ENCODE data around the gene DRP2. TPM values are rescaled to one million over a fixed set of nuclear protein-coding genes. Genes with fewer than 3 reads are reported as not detected.
"Not testable (repeated sequence)": the region's sequence is repeated elsewhere in the genome, so short reads cannot be mapped to it uniquely, and the experiment has no call there.

Gene DRP2
- polyA plus RNA-seq, 1 donor from 2014 or later: not detected

DNA sequence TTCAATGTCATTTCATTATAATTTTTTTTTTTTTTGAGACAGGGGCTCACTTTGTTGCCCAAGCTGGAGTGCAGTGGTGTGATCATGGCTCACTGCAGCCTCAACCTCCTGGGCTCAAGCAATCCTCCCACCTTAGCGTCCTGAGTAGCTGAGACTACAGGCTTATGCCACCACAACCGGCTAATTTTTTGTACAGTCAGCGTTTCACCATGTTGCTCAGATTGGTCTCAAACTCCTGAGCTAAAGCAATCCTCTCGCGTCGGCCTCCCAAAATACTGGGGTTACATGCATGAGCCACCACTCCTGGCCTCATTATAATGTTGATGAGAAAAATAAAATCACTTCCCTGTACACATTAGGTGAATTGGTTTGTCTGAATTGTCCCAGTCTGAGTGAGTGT lies 54.6 kb downstream of the DRP2 start:
- Mint-ChIP-seq H3K9me3 (peaks cover 0 to 2% (median 0%) of the 10 kb centered on the region in 3 donors), H3K36me3 (no peaks in the 10 kb centered on the region), H3K4me1 (no peaks in the 10 kb centered on the region), H3K27ac (no peak overlapping the region), H3K4me3 (no peak overlapping the region), H3K27me3 (peaks cover 1% of the 10 kb centered on the region)

DNA sequence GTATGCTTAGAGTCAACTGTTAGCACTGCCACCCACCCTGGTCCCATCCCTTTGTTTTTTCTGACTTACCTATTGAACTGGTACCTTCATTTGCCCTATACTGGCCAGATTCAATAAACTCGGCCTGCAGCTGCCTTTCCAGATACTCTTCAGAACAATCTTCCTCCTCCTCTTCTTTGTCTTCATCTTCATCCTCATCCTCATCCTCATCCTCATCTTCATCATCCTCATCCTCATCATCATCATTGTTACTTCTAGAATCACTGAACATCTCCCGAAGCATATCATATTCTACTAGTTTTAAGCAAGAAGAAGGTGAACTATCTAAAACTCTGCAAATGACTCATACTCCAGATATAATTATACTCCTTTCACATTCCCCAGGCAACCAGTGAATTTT lies 56.7 kb downstream of the DRP2 start:
- Mint-ChIP-seq H3K9me3 (no peaks in the 10 kb centered on the region), H3K36me3 (no peaks in the 10 kb centered on the region), H3K27ac (no peak overlapping the region), H3K27me3 (peaks cover 1% of the 10 kb centered on the region), H3K4me1 (no peaks in the 10 kb centered on the region), H3K4me3 (no peak overlapping the region)

DNA sequence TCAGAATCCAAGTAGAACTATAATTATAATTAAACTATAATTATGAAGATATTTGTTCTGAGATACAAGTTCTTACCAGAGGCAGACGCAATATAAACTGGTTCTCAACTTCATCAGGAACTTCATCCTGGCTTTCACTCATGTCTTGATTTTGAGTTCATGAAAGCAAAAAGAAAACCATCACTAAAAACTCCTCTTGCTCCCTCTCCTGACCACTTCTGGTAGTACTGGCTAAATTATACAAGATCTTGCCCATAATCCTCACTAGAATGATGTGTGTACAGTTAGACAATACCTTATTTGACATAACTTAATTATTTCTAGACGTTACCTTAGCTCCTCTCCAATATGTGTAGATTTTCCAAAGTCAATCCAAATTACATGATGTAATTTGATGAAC lies 67.8 kb downstream of the DRP2 start:
- Mint-ChIP-seq H3K4me1 (no peaks in the 10 kb centered on the region), H3K36me3 (no peaks in the 10 kb centered on the region), H3K27ac (no peak overlapping the region), H3K4me3 (no peak overlapping the region), H3K27me3 (no peaks in the 10 kb centered on the region), H3K9me3 (no peaks in the 10 kb centered on the region)

DNA sequence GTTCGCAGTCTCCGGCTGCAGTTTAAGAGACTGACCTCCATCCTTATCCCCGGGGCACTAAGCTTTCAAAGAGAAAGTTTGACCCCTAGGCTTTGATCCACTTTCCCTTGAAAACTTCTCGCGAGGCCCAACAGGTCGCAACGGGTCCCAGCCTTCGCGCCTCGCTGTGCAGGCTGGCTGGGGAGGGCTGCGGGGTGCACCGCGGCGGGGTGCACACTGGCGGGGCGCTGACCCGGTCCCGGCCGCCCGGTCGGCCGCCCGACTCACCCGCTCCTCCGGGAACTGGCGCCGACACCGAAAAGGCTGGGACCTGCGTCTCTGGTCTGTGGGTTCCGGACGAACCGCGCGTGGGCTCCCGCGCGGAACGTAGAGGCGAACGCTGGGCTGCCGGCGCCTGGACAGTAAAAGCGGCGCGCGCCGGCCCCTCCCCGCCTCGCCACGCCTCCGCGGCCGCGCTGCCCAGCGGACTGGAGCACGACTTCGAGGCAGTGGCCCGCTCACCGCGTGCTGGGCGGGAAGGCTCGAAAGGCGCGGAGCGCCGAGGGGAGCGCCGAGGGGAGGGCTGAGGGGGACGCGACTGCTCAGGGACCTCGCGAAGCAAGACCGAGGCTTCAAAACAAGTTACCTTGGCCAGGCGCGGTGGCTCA lies 71.5 kb downstream of the DRP2 start, which contains the start of gene TAF7L:
Gene TAF7L (minus strand): TSS at position 378 of the 647 bp plus-strand sequence. CDS start 3,791 bp downstream, outside the sequence.
- Mint-ChIP-seq H3K4me1 (no peaks in the 10 kb centered on the region), H3K27me3 (no peaks in the 10 kb centered on the region), H3K36me3 (no peaks in the 10 kb centered on the region), H3K27ac (no peak within 1 kb of the TSS), H3K9me3 (no peaks in the 10 kb centered on the region), H3K4me3 (no peak within 1 kb of the TSS)

DNA sequence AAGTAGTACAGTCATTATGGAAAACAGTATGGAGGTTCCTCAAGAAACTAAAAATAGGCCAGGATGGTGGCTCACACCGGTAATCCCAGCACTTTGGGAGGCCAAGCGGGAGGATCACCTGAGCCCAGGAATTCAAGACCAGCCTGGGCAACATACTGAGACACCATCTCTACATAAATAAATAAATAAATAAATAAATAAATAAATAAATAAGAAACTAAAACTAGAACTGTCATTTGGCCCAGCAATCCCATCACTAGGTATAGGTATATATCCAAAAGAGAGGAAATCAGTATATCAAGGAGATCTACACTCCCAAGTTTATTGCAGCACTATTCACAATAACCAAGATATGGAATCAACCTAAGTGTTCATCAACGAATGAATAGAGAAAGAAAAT lies 76.0 kb downstream of the DRP2 start:
- not testable (repeated sequence) for H3K27me3 Mint-ChIP-seq, H3K9me3 Mint-ChIP-seq, H3K27ac Mint-ChIP-seq, H3K36me3 Mint-ChIP-seq, H3K4me1 Mint-ChIP-seq, H3K4me3 Mint-ChIP-seq

DNA sequence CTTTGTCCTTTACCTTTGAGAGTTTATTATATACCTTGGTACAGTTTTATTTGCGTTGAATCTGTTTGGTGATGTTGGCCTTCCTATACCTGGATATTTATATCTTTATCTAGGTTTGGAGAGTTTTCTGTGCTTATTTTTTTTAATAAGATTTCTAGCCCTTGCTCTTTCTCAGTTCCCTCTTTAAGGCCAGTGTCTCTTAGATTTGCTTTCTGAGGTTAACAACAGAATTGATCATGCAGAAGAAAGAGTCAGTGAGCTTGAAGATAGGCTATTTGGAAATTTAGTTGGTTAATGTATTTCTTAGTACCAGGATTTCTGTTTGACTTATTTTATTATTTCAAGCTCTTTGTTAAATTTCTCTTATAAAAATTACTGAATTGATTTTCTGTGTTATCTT lies 84.2 kb downstream of the DRP2 start:
- Mint-ChIP-seq H3K27ac (no peak overlapping the region), H3K9me3 (peaks cover 0 to 1% (median 0%) of the 10 kb centered on the region in 3 donors), H3K4me1 (peaks cover 0 to 2% (median 0%) of the 10 kb centered on the region in 3 donors), H3K4me3 (no peak overlapping the region), H3K27me3 (no peaks in the 10 kb centered on the region), H3K36me3 (no peaks in the 10 kb centered on the region)

Other genes with a start within 250 kb of the DRP2 start
- gene TRMT2B, start 167.7 kb upstream of the DRP2 start, polyA plus RNA-seq: 38.9 TPM
- not detected for gene TMEM35A, start 140.9 kb upstream of the DRP2 start, polyA plus RNA-seq
- gene CENPI, start 121.6 kb upstream of the DRP2 start, polyA plus RNA-seq: 0.35 TPM
- not detected for gene TAF7L, start 71.5 kb downstream of the DRP2 start, polyA plus RNA-seq
- gene TIMM8A, start 129.0 kb downstream of the DRP2 start, polyA plus RNA-seq: 6.7 TPM
- gene BTK, start 166.4 kb downstream of the DRP2 start, polyA plus RNA-seq: 113 TPM
- 2,145 TPM for gene RPL36A, start 171.2 kb downstream of the DRP2 start, polyA plus RNA-seq
- gene GLA, start 188.1 kb downstream of the DRP2 start, polyA plus RNA-seq: 17.9 TPM
- 74.2 TPM for gene HNRNPH2, start 188.4 kb downstream of the DRP2 start, polyA plus RNA-seq

Measured in IgD-negative memory B cell (primary cell).